Activated T-helper 2 cell treated with anti-CD3 and anti-CD28 coated beads, Interferon-gamma antibody, Interleukin-2, Interleukin-4, amounts not matched to agents 10 μg/mL and 5 μg/mL and 100 μg/mL, durations not matched to agents 14 hours and 24 hours and 36 hours (primary cell): ENCODE measurements around the gene RMDN2. TPM values are rescaled to one million over a fixed set of nuclear protein-coding genes. Genes with fewer than 3 reads are reported as not detected.

Source experiments
- DNase-seq: peaks from one replicate; pipeline ENCODE4 v3.0.0; 2021; ENCODE audit warnings: low spot score
- H3K27ac Mint-ChIP-seq: one replicate; pipeline ENCODE4 v1.8.0; 2021; ENCODE audit warnings: mixed read lengths
- H3K27me3 Mint-ChIP-seq: one replicate; pipeline ENCODE4 v1.8.0; 2021; ENCODE audit warnings: low read depth, mixed read lengths
- H3K36me3 Mint-ChIP-seq: one replicate; pipeline ENCODE4 v1.8.0; 2021; ENCODE audit warnings: low read depth, mixed read lengths
- H3K4me1 Mint-ChIP-seq: one replicate; pipeline ENCODE4 v1.8.0; 2021; ENCODE audit warnings: low read depth, mixed read lengths
- H3K4me3 Mint-ChIP-seq: one replicate; pipeline ENCODE4 v1.8.0; 2021; ENCODE audit warnings: low read depth, mild to moderate bottlenecking, moderate library complexity, mixed read lengths
- H3K9me3 Mint-ChIP-seq: one replicate; pipeline ENCODE4 v1.8.0; 2021; ENCODE audit warnings: mixed read lengths
- intact Hi-C: fragments of 100-400 bp; cut with micrococcal nuclease; formaldehyde crosslinking; loops from one replicate; pipeline ENCODE4 v1.15.1; 2023
- total RNA-seq: library from RNA; stranded (reverse); gene quantifications from 2 replicates; pipeline ENCODE4 v1.2.3, GENCODE V29; 2022

The RMDN2 gene
- 0.89 and 1.6 TPM in 2 replicates for total RNA-seq

- H3K4me1 Mint-ChIP-seq = peaks cover 5% of the 10 kb centered on the region
- peak within 1 kb of the TSS; percentile 81 for H3K27ac Mint-ChIP-seq
These were observed at the start of gene RMDN2 for GRCh38 chr2:37925063-37925897. RMDN2 (plus strand) TSS chr2:37925287; CDS start chr2:37929278, 3,991 bp downstream.

GRCh38 chr2:37875403-37875906 is 49.6 kb upstream of the RMDN2 start:
- Mint-ChIP-seq H3K27me3 (peaks cover 9% of the 10 kb centered on the region), H3K9me3 (no peaks in the 10 kb centered on the region), H3K4me1 (peaks cover 30% of the 10 kb centered on the region), H3K27ac (no peak overlapping the region), H3K4me3 (no peak overlapping the region), H3K36me3 (peaks cover 2% of the 10 kb centered on the region)
- intact Hi-C loops = loop anchor here (5.0 to 10.0 kb wide), 3 partner anchors 331 to 708 kb away; no protein-coding TSS in a partner anchor
- no peak for DNase-seq

More at GRCh38 chr2:37925063-37925897, at the start of gene RMDN2:
- H3K36me3 Mint-ChIP-seq = no peaks in the 10 kb centered on the region
- H3K4me3 Mint-ChIP-seq = peak within 1 kb of the TSS; percentile 86
- H3K27me3 Mint-ChIP-seq = peaks cover 54% of the 10 kb centered on the region
- no peaks in the 10 kb centered on the region for H3K9me3 Mint-ChIP-seq
- DNase-seq = peak; percentile 69
- intact Hi-C loops = no loop called here

GRCh38 chr2:37876227-37876626 is 48.9 kb upstream of the RMDN2 start:
- Mint-ChIP-seq H3K4me3 (no peak overlapping the region), H3K36me3 (no peaks in the 10 kb centered on the region), H3K27ac (no peak overlapping the region), H3K9me3 (no peaks in the 10 kb centered on the region), H3K27me3 (peaks cover 15% of the 10 kb centered on the region), H3K4me1 (peaks cover 25% of the 10 kb centered on the region)
- DNase-seq = no peak
- intact Hi-C loops = loop anchor here (5.0 to 10.0 kb wide), 3 partner anchors 331 to 709 kb away; no protein-coding TSS in a partner anchor

- Mint-ChIP-seq H3K27me3 (peaks cover 23% of the 10 kb centered on the region), H3K4me3 (no peak overlapping the region), H3K27ac (no peak overlapping the region), H3K36me3 (no peaks in the 10 kb centered on the region), H3K9me3 (no peaks in the 10 kb centered on the region), H3K4me1 (peaks cover 11% of the 10 kb centered on the region)
- intact Hi-C loops = loop anchor here (1.0 to 10.0 kb wide), 5 partner anchors 44 to 710 kb away; no protein-coding TSS in a partner anchor
- no peak for DNase-seq
These were observed 47.4 kb upstream of the RMDN2 start for GRCh38 chr2:37877457-37878315.

- H3K4me3 Mint-ChIP-seq = no peak overlapping the region
- peaks cover 3% of the 10 kb centered on the region for H3K4me1 Mint-ChIP-seq
- H3K27ac Mint-ChIP-seq = no peak overlapping the region
- intact Hi-C loops = loop anchor here (5.0 to 10.0 kb wide), 3 partner anchors 334 to 711 kb away; no protein-coding TSS in a partner anchor
- H3K27me3 Mint-ChIP-seq = peaks cover 28% of the 10 kb centered on the region
- DNase-seq = no peak
- no peaks in the 10 kb centered on the region for H3K9me3 Mint-ChIP-seq
- H3K36me3 Mint-ChIP-seq = no peaks in the 10 kb centered on the region
These were observed 46.6 kb upstream of the RMDN2 start for GRCh38 chr2:37878536-37878935.

- no peak overlapping the region for H3K4me3 Mint-ChIP-seq
- no peak for DNase-seq
- no peaks in the 10 kb centered on the region for H3K36me3 Mint-ChIP-seq
- peaks cover 33% of the 10 kb centered on the region for H3K27me3 Mint-ChIP-seq
- H3K9me3 Mint-ChIP-seq = no peaks in the 10 kb centered on the region
- intact Hi-C loops = loop anchor here (2.0 kb wide), 1 partner anchor 490 kb away; no protein-coding TSS in a partner anchor
- H3K27ac Mint-ChIP-seq = no peak overlapping the region
- peaks cover 3% of the 10 kb centered on the region for H3K4me1 Mint-ChIP-seq
These were observed 44.5 kb upstream of the RMDN2 start for GRCh38 chr2:37880551-37880950.

- H3K36me3 Mint-ChIP-seq = no peaks in the 10 kb centered on the region
- H3K4me3 Mint-ChIP-seq = no peak overlapping the region
- H3K9me3 Mint-ChIP-seq = no peaks in the 10 kb centered on the region
- no peak for DNase-seq
- peaks cover 38% of the 10 kb centered on the region for H3K27me3 Mint-ChIP-seq
- no peak overlapping the region for H3K27ac Mint-ChIP-seq
- H3K4me1 Mint-ChIP-seq = peaks cover 3% of the 10 kb centered on the region
- intact Hi-C loops = loop anchor here (2.0 kb wide), 1 partner anchor 491 kb away; no protein-coding TSS in a partner anchor
These were observed 43.7 kb upstream of the RMDN2 start for GRCh38 chr2:37881397-37881796.

GRCh38 chr2:37882036-37882435 is 43.1 kb upstream of the RMDN2 start:
- no peak for DNase-seq
- Mint-ChIP-seq H3K4me1 (peaks cover 5% of the 10 kb centered on the region), H3K36me3 (no peaks in the 10 kb centered on the region), H3K4me3 (no peak overlapping the region), H3K27me3 (peaks cover 38% of the 10 kb centered on the region), H3K9me3 (no peaks in the 10 kb centered on the region), H3K27ac (no peak overlapping the region)
- intact Hi-C loops = no loop called here

GRCh38 chr2:37883518-37883917 is 41.6 kb upstream of the RMDN2 start:
- Mint-ChIP-seq H3K4me3 (no peak overlapping the region), H3K4me1 (peaks cover 3% of the 10 kb centered on the region), H3K36me3 (no peaks in the 10 kb centered on the region), H3K27me3 (peaks cover 45% of the 10 kb centered on the region), H3K27ac (no peak overlapping the region), H3K9me3 (no peaks in the 10 kb centered on the region)
- intact Hi-C loops = no loop called here
- no peak for DNase-seq

GRCh38 chr2:37885329-37885993 is 39.6 kb upstream of the RMDN2 start:
- H3K4me1 Mint-ChIP-seq = peaks cover 3% of the 10 kb centered on the region
- no peak overlapping the region for H3K27ac Mint-ChIP-seq
- intact Hi-C loops = no loop called here
- DNase-seq = no peak
- H3K27me3 Mint-ChIP-seq = peaks cover 40% of the 10 kb centered on the region
- H3K9me3 Mint-ChIP-seq = no peaks in the 10 kb centered on the region
- no peak overlapping the region for H3K4me3 Mint-ChIP-seq
- no peaks in the 10 kb centered on the region for H3K36me3 Mint-ChIP-seq

- no peak overlapping the region for H3K4me3 Mint-ChIP-seq
- DNase-seq = no peak
- H3K36me3 Mint-ChIP-seq = no peaks in the 10 kb centered on the region
- intact Hi-C loops = no loop called here
- H3K27me3 Mint-ChIP-seq = peaks cover 32% of the 10 kb centered on the region
- H3K27ac Mint-ChIP-seq = no peak overlapping the region
- no peaks in the 10 kb centered on the region for H3K9me3 Mint-ChIP-seq
- H3K4me1 Mint-ChIP-seq = peaks cover 2% of the 10 kb centered on the region
These were observed 38.3 kb upstream of the RMDN2 start for GRCh38 chr2:37886745-37887144.

- no peak overlapping the region for H3K27ac Mint-ChIP-seq
- intact Hi-C loops = no loop called here
- peaks cover 6% of the 10 kb centered on the region for H3K4me1 Mint-ChIP-seq
- H3K4me3 Mint-ChIP-seq = no peak overlapping the region
- H3K27me3 Mint-ChIP-seq = peaks cover 28% of the 10 kb centered on the region
- DNase-seq = no peak
- H3K9me3 Mint-ChIP-seq = no peaks in the 10 kb centered on the region
- no peaks in the 10 kb centered on the region for H3K36me3 Mint-ChIP-seq
These were observed 37.8 kb upstream of the RMDN2 start for GRCh38 chr2:37887286-37887685.
